ENCODE results near the gene CPSF4L. TPM values are rescaled to one million over a fixed set of nuclear protein-coding genes. Genes with fewer than 3 reads are reported as not detected.

The CPSF4L gene
- total RNA-seq, 1 experiment from 2014 or later: not detected

GRCh38 chr17:73256220-73256619 is 5.5 kb downstream of the CPSF4L start:
- H3K4me3 Mint-ChIP-seq (ENCODE audit: unreplicated experiment): no peak overlapping the region
- H3K4me1 Mint-ChIP-seq (ENCODE audit: low read depth, unreplicated experiment): no peaks in the 10 kb centered on the region
- Histone ChIP-seq H3K4me1 (no peaks in the 10 kb centered on the region), H3K9me3 (no peaks in the 10 kb centered on the region), H3K36me3 (ENCODE audit: control insufficient read depth, insufficient read depth, low read length) (no peaks in the 10 kb centered on the region), H3K27me3 (replicated peaks; ENCODE audit: control insufficient read depth, insufficient read depth, low read length) (no peaks in the 10 kb centered on the region), H3K4me3 (ENCODE audit: low read depth, low read length) (no peak overlapping the region)
- no peaks in the 10 kb centered on the region for H3K9me3 Mint-ChIP-seq (ENCODE audit: unreplicated experiment)
- no peak for DNase-seq
- no peaks in the 10 kb centered on the region for H3K36me3 Mint-ChIP-seq (ENCODE audit: insufficient read depth, unreplicated experiment)
- ChIA-PET POLR2A (no interaction called here), CTCF (interaction anchor here (0.7 to 3.5 kb wide), 4 partner anchors 13 to 114 kb away, joined by 3 to 37 read pairs (median 4); partner anchors contain the start of gene CDC42EP4)
- BruUV-seq (replicated peaks): no TSS peak
- H3K27me3 Mint-ChIP-seq (ENCODE audit: insufficient read depth, unreplicated experiment): no peaks in the 10 kb centered on the region
- H3K27ac Mint-ChIP-seq (ENCODE audit: unreplicated experiment): no peak overlapping the region
- intact Hi-C loops (cut with micrococcal nuclease; ENCODE audit: unreplicated experiment): loop anchor here (1.0 kb wide), 1 partner anchor 114 kb away; no protein-coding TSS in a partner anchor
- TF ChIP-seq CTCF (IDR thresholded peaks at IDR 0.05; ENCODE audit: insufficient read depth in 1 of 2, low read depth in 1 of 2, low read length in 1 of 2, severe bottlenecking in 1 of 2, unreplicated experiment in 1 of 2): no peak

- POLR2A ChIA-PET: no interaction called here
Observed at GRCh38 chr17:73255671-73256181, 6.0 kb downstream of the CPSF4L start.

GRCh38 chr17:73251871-73252270 is 9.8 kb downstream of the CPSF4L start:
- ChIA-PET CTCF (no interaction called here), POLR2A (no interaction called here)
- Histone ChIP-seq H3K9me3 (no peaks in the 10 kb centered on the region), H3K27me3 (replicated peaks; ENCODE audit: control insufficient read depth, insufficient read depth, low read length) (no peaks in the 10 kb centered on the region), H3K36me3 (ENCODE audit: control insufficient read depth, insufficient read depth, low read length) (no peaks in the 10 kb centered on the region), H3K4me3 (ENCODE audit: low read depth, low read length) (no peak overlapping the region), H3K4me1 (no peaks in the 10 kb centered on the region)
- no peak for DNase-seq
- no TSS peak for BruUV-seq (replicated peaks)
- Mint-ChIP-seq H3K27ac (ENCODE audit: unreplicated experiment) (no peak overlapping the region), H3K4me1 (ENCODE audit: low read depth, unreplicated experiment) (no peaks in the 10 kb centered on the region), H3K9me3 (ENCODE audit: unreplicated experiment) (no peaks in the 10 kb centered on the region), H3K27me3 (ENCODE audit: insufficient read depth, unreplicated experiment) (no peaks in the 10 kb centered on the region), H3K36me3 (ENCODE audit: insufficient read depth, unreplicated experiment) (no peaks in the 10 kb centered on the region), H3K4me3 (ENCODE audit: unreplicated experiment) (no peak overlapping the region)
- TF ChIP-seq CTCF (IDR thresholded peaks at IDR 0.05; ENCODE audit: insufficient read depth in 1 of 2, low read depth in 1 of 2, low read length in 1 of 2, severe bottlenecking in 1 of 2, unreplicated experiment in 1 of 2): no peak
- intact Hi-C loops (cut with micrococcal nuclease; ENCODE audit: unreplicated experiment): no loop called here

More at GRCh38 chr17:73255671-73256181, 6.0 kb downstream of the CPSF4L start:
- intact Hi-C loops (cut with micrococcal nuclease; ENCODE audit: unreplicated experiment): loop anchor here (1.0 to 2.0 kb wide), 3 partner anchors 57 to 529 kb away; partner anchors contain the start of gene CDC42EP4
- no peaks in the 10 kb centered on the region for H3K4me1 Mint-ChIP-seq (ENCODE audit: low read depth, unreplicated experiment)
- peak; percentile 95 to 98 for TF ChIP-seq CTCF (IDR thresholded peaks at IDR 0.05; ENCODE audit: insufficient read depth in 1 of 2, low read depth in 1 of 2, low read length in 1 of 2, severe bottlenecking in 1 of 2, unreplicated experiment in 1 of 2)
- Histone ChIP-seq H3K4me3 (ENCODE audit: low read depth, low read length) (no peak overlapping the region), H3K27me3 (replicated peaks; ENCODE audit: control insufficient read depth, insufficient read depth, low read length) (no peaks in the 10 kb centered on the region), H3K36me3 (ENCODE audit: control insufficient read depth, insufficient read depth, low read length) (no peaks in the 10 kb centered on the region), H3K4me1 (no peaks in the 10 kb centered on the region), H3K9me3 (no peaks in the 10 kb centered on the region)
- no peak overlapping the region for H3K27ac Mint-ChIP-seq (ENCODE audit: unreplicated experiment)
- H3K4me3 Mint-ChIP-seq (ENCODE audit: unreplicated experiment): no peak overlapping the region
- BruUV-seq (replicated peaks): no TSS peak
- H3K9me3 Mint-ChIP-seq (ENCODE audit: unreplicated experiment): no peaks in the 10 kb centered on the region
- CTCF ChIA-PET: interaction anchor here (0.8 to 3.5 kb wide), 6 partner anchors 24 to 133 kb away, joined by 3 to 37 read pairs (median 4); partner anchors contain the start of gene CDC42EP4
- H3K36me3 Mint-ChIP-seq (ENCODE audit: insufficient read depth, unreplicated experiment): no peaks in the 10 kb centered on the region
- peak in 1 of 2 experiments; percentile 67 for DNase-seq
- no peaks in the 10 kb centered on the region for H3K27me3 Mint-ChIP-seq (ENCODE audit: insufficient read depth, unreplicated experiment)

Measured in Caco-2 (cell line).